Measurements from ENCODE around the gene AGTRAP.

The AGTRAP gene

GRCh38 chr1:11735854-11736745 lies at the start of gene AGTRAP:
AGTRAP (plus strand) TSS chr1:11736136; CDS start chr1:11736209, 73 bp downstream.
- DNase-seq (ENCODE audit: extremely low read depth, low read depth): peak; percentile 70
- TF ChIP-seq CTCF (IDR thresholded peaks at IDR 0.05; ENCODE audit: low read depth, low read length, missing control alignments): no peak
- peak within 1 kb of the TSS; percentile 95 for H3K4me3 ChIP-seq (replicated peaks; ENCODE audit: low read depth, low read length)

- no peak for DNase-seq (ENCODE audit: extremely low read depth, low read depth)
- TF ChIP-seq CTCF (IDR thresholded peaks at IDR 0.05; ENCODE audit: low read depth, low read length, missing control alignments): no peak
- H3K4me3 ChIP-seq (replicated peaks; ENCODE audit: low read depth, low read length): no peak overlapping the region
These were observed 47.4 kb upstream of the AGTRAP start for GRCh38 chr1:11688506-11688905.

- TF ChIP-seq CTCF (IDR thresholded peaks at IDR 0.05; ENCODE audit: low read depth, low read length, missing control alignments): no peak
- no peak for DNase-seq (ENCODE audit: extremely low read depth, low read depth)
- 0 out of 2 replicates have a peak overlapping the region, but pooled peaks have one; percentile 9 for H3K4me3 ChIP-seq (replicated peaks; ENCODE audit: low read depth, low read length)
These were observed 45.3 kb upstream of the AGTRAP start for GRCh38 chr1:11690397-11691301.

GRCh38 chr1:11691302-11691914 lies 44.5 kb upstream of the AGTRAP start, which contains the start of gene DRAXIN:
DRAXIN (plus strand) TSS chr1:11691710; CDS start chr1:11706259, 14,549 bp downstream.
- TF ChIP-seq CTCF (IDR thresholded peaks at IDR 0.05; ENCODE audit: low read depth, low read length, missing control alignments): no peak
- DNase-seq (ENCODE audit: extremely low read depth, low read depth): no peak
- 0 out of 2 replicates have a peak within 1 kb of the TSS, but pooled peaks have one; percentile 9 for H3K4me3 ChIP-seq (replicated peaks; ENCODE audit: low read depth, low read length)

GRCh38 chr1:11691928-11692711 lies 43.8 kb upstream of the AGTRAP start:
- no peak for TF ChIP-seq CTCF (IDR thresholded peaks at IDR 0.05; ENCODE audit: low read depth, low read length, missing control alignments)
- H3K4me3 ChIP-seq (replicated peaks; ENCODE audit: low read depth, low read length): no peak overlapping the region
- no peak for DNase-seq (ENCODE audit: extremely low read depth, low read depth)
